ENCODE results near the gene CBX5.

DNA sequence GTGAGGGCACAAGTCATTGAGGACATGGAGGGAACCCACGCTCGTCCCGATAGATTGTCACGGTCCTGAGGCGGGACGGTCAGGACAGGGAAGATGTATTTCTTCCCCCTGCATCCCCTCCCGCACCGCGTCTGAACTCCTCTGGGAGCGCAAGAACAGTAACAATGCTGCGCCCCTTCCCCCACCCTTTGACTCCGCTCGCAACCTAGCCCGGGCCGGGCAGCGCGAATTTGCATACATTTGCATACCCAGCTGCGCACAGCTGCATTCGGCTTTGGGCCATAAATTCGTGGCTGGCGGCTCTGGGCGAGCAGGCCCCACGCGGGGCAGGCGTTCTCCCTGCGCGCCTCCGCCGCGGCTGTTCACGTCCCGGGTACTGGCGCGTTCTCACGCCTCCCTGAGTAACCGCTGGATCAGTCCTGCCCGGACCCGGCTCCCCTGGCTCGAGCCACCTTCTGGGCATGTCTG is 62.1 kb downstream of the CBX5 start:
- TF ChIP-seq CTCF (IDR thresholded peaks at IDR 0.05) (no peak), POLR2A (IDR thresholded peaks at IDR 0.05) (no peak), POLR2AphosphoS5 (IDR thresholded peaks at IDR 0.05) (no peak)

All from prostate gland (tissue), 2 donors.